ENCODE results near the gene IFNK.

The IFNK gene

GRCh38 chr9:27573634-27574590 lies 49.8 kb downstream of the IFNK start:
- DNase-seq (ENCODE audit: low spot score), result peak; percentile 98

Measured in hematopoietic multipotent progenitor cell treated with erythropoietin and hydrocortisone succinate and interleukin-3 and kit ligand, for 15 days (in vitro differentiated cells).